ENCODE data around the gene GCFC2. TPM values are rescaled to one million over a fixed set of nuclear protein-coding genes. Genes with fewer than 3 reads are reported as not detected.

Gene GCFC2
- 25.0 and 29.0 TPM in 2 replicates for total RNA-seq

GRCh38 chr2:75710577-75711253, at the start of gene GCFC2:
GCFC2 (minus strand) TSS chr2:75710915; CDS start chr2:75710855, 60 bp downstream.

GRCh38 chr2:75646583-75647425, 63.9 kb downstream of the GCFC2 start, which contains the start of gene MRPL19:
MRPL19 (plus strand) TSS chr2:75646783; CDS start chr2:75646808, 25 bp downstream.

Other genes with a start within 250 kb of the GCFC2 start
- gene EVA1A, start 150.0 kb downstream of the GCFC2 start, total RNA-seq = 59.5 and 78.1 TPM in 2 replicates
- 35.1 and 60.6 TPM in 2 replicates for gene MRPL19, start 64.1 kb downstream of the GCFC2 start, total RNA-seq